DMS114 treated with DMSO at 0.1 percent for 48 hours (cell line): ENCODE data around the gene RNF187.
"Not testable (repeated sequence)": the region's sequence is repeated elsewhere in the genome, so short reads cannot be mapped to it uniquely, and the experiment has no call there.

ENCODE experiments used
- DNase-seq: peaks from one replicate; lab custom pipeline; 2025; ENCODE audit not compliant: unreplicated experiment; lab: John Stamatoyannopoulos, UW

Gene RNF187

GRCh38 chr1:228459091-228459993 is 27.8 kb upstream of the RNF187 start:
- DNase-seq = peak; percentile 82

- no peak for DNase-seq
These were observed 26.4 kb upstream of the RNF187 start for GRCh38 chr1:228460821-228461220.

GRCh38 chr1:228462560-228462959 is 24.6 kb upstream of the RNF187 start:
- DNase-seq = no peak

GRCh38 chr1:228463009-228463558 is 24.1 kb upstream of the RNF187 start:
- no peak for DNase-seq

GRCh38 chr1:228463559-228464455 is 23.4 kb upstream of the RNF187 start:
- peak; percentile 25 for DNase-seq

GRCh38 chr1:228464487-228464983 is 22.6 kb upstream of the RNF187 start:
- DNase-seq = peak; percentile 71

- DNase-seq = no peak
These were observed 22.0 kb upstream of the RNF187 start for GRCh38 chr1:228465141-228465540.

- DNase-seq = no peak
These were observed 21.5 kb upstream of the RNF187 start for GRCh38 chr1:228465571-228466146.

GRCh38 chr1:228468188-228468587 is 19.0 kb upstream of the RNF187 start:
- DNase-seq = not testable (repeated sequence)

- no peak for DNase-seq
These were observed 17.6 kb upstream of the RNF187 start for GRCh38 chr1:228469413-228470162.

GRCh38 chr1:228471154-228471761 is 15.9 kb upstream of the RNF187 start:
- no peak for DNase-seq

- DNase-seq = no peak
These were observed 15.3 kb upstream of the RNF187 start for GRCh38 chr1:228471762-228472398.

- no peak for DNase-seq
These were observed 14.5 kb upstream of the RNF187 start for GRCh38 chr1:228472655-228473054.

- DNase-seq = no peak
These were observed 12.7 kb upstream of the RNF187 start for GRCh38 chr1:228474507-228474906.

- DNase-seq = no peak
These were observed 11.4 kb upstream of the RNF187 start for GRCh38 chr1:228475812-228476211.

GRCh38 chr1:228477263-228477662 is 9.9 kb upstream of the RNF187 start:
- DNase-seq = no peak

GRCh38 chr1:228478326-228478725 is 8.9 kb upstream of the RNF187 start:
- no peak for DNase-seq

GRCh38 chr1:228478912-228479711 is 8.1 kb upstream of the RNF187 start:
- no peak for DNase-seq

- no peak for DNase-seq
These were observed 3.4 kb upstream of the RNF187 start for GRCh38 chr1:228483789-228484188.
